Astrocyte of the cerebellum (primary cell): Measurements from ENCODE around the gene GNB5.

Experiments
- DNase-seq: peaks from one replicate; pipeline ENCODE4 v3.0.0-alpha.2; 2011; ENCODE audit warnings: low read depth
- H3K4me3 ChIP-seq: 2 replicates; pipeline ENCODE4 v1.5.1; 2011; ENCODE audit warnings: mild to moderate bottlenecking, low read depth, low read length, moderate library complexity
- in situ Hi-C: cut with HindIII; loops from 2 replicates; pipeline ENCODE4 v1.10.0; 2017; ENCODE audit warnings: low sequenced_read_pairs
- TF ChIP-seq, protein P1 (sequence below): IDR thresholded peaks from 2 replicates; pipeline ENCODE4 v1.5.1; 2012; ENCODE audit warnings: low read length, low read depth, moderate library complexity, mild to moderate bottlenecking; ENCODE audit errors: missing control alignments

The GNB5 gene

DNA sequence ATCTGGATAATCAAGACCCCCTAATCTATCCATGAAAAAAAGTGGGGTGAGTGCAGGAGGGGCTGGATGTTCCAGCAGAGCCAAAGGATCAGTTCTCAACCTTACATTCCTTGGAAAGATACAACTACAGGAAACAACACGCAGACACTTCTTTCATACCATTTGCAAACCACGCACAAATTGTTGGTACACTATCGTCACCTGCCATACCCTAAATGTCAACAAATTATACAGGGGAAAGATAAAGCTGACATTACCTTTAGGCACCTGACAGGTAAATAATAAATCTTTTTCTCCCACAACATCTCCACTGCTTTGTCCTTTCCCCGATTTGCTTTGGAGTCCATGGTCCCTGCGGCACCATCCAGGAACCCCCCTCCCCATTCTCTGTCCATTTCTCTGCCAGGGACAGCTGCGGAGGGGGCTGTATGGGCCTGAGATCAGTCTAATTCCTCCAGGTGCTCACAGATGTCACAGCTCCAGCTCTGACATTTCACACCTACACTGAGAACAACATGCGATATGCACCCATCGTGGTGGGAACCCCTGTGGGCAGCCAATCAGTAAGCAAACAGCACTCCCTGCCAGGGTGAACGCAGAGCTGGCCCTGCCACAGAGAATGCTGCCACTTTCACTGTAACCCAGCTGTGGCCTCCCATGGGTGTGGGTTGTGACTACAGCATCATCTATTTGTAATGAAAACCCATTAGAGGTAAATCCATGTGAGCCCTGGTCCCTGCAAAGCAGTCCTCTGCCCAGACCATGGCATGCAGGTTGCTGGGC is 41.0 kb downstream of the GNB5 start:
- no peak for DNase-seq
- in situ Hi-C loops = no loop called here
- H3K4me3 ChIP-seq = no peak overlapping the region
- TF ChIP-seq, protein P1, sequence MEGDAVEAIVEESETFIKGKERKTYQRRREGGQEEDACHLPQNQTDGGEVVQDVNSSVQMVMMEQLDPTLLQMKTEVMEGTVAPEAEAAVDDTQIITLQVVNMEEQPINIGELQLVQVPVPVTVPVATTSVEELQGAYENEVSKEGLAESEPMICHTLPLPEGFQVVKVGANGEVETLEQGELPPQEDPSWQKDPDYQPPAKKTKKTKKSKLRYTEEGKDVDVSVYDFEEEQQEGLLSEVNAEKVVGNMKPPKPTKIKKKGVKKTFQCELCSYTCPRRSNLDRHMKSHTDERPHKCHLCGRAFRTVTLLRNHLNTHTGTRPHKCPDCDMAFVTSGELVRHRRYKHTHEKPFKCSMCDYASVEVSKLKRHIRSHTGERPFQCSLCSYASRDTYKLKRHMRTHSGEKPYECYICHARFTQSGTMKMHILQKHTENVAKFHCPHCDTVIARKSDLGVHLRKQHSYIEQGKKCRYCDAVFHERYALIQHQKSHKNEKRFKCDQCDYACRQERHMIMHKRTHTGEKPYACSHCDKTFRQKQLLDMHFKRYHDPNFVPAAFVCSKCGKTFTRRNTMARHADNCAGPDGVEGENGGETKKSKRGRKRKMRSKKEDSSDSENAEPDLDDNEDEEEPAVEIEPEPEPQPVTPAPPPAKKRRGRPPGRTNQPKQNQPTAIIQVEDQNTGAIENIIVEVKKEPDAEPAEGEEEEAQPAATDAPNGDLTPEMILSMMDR = no peak

DNA sequence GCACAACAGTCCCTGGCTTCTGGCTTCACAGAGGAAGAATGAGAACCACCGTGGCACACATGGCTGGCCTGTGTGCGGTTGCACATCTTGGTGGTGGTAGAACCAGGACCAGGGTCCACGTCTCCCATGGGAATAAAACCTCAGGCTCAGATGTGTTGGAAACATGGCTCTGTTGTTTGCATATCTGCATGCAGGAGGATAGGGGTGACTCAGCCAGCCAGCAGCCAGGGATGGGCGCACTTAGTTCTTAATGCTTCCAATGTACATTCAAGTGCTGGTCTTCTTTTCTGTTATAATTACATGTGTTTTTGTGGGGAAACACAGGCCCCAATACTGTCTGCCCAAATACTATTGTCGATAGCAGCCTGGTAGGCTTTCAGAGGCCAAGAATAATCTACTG is 42.8 kb downstream of the GNB5 start:
- no peak for DNase-seq
- in situ Hi-C loops = no loop called here
- TF ChIP-seq, protein P1 = no peak
- H3K4me3 ChIP-seq = no peak overlapping the region

DNA sequence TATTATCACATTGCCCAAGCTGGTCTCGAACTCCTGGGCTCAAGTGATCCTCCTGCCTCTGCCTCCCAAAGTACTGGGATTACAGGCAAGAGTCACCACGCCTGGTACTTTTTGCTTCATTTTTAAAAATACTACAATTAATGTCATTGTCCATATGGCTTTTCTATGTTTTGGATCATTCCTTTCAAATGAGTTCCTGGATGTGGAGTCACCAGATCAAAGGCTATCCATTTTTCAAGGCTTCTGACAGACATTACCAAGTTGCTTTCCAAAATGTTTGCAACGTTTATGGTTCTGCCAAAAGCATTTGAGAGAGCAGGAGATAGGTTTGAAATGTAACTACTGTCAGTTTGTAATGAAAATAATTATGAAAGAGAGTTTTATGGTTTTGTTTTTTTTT is 44.4 kb downstream of the GNB5 start:
- TF ChIP-seq, protein P1 = no peak
- no peak overlapping the region for H3K4me3 ChIP-seq
- DNase-seq = no peak
- in situ Hi-C loops = no loop called here

DNA sequence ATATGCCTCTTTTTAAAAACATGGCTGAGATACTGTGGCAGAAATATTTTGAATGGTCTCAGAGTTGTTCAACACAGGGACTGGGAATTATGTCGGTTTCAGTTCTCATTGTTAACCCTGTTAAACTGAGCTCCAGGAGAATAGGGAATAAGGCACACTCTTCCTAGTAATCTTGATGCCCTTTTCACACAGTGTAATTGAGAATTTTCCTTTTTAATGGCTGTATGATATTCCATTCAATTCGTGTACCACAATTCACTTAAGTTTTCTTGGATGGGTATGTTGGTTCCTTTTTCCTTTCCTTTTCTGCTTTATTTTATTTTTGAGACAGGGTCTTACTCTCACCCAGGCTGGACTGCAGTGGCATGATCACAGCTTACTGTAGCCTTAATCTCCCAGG is 44.9 kb downstream of the GNB5 start:
- no peak for DNase-seq
- in situ Hi-C loops = no loop called here
- TF ChIP-seq, protein P1 = no peak

DNA sequence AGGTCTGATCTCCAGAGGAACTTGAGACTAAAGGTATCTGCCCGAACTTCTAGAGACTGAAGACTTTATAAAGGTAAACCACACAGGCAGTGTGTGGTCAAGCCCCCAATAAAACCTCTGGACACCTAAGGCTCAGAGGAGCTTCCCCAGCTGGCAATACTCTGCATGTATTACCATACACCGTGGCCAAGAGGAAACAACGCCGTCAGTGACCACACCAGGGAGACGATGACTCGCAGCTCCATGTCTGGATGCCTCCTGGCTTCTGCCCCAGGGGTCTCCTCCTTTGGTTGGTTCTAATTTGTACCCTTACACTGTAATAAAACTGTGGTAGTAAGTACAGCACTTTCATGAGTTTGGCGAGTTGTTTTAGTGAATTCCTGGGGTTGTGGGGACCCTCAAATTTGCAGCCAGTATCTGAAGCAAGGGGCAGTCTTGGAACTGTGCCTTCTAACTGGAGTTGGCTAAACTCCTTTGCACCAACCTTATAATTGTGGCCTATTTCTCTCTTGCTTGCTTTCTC is 46.5 kb downstream of the GNB5 start:
- no peak for DNase-seq
- in situ Hi-C loops = no loop called here
- TF ChIP-seq, protein P1 = no peak
- no peak overlapping the region for H3K4me3 ChIP-seq

More for the DNA sequence above, 44.9 kb downstream of the GNB5 start:
- H3K4me3 ChIP-seq = no peak overlapping the region

DNA sequence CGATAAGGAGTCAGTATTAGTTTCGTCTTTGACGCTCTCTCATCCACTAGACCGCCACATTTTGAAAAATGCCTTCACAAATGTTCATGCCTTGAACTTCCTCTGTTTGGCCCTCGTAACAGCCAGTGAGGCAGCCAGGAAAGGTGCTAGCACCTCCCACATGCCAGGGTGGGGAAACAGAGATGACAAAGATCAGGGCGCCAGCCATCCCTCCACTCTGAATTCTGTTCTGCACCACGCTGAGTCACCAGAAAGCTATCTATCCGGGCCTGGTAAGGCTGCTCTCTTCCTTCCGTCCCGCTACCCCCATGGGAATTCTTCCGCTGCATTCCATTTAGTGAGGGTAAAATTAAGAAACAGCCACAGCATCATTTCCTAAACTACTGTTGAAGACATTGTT is 47.3 kb downstream of the GNB5 start:
- in situ Hi-C loops = no loop called here
- no peak overlapping the region for H3K4me3 ChIP-seq
- no peak for DNase-seq
- TF ChIP-seq, protein P1 = no peak
